GM18526 (cell line): ENCODE data around the gene SP6.

Experiments
- POLR2A ChIP-seq: IDR thresholded peaks from 3 replicates; pipeline ENCODE4 v1.6.1; 2011; ENCODE audit not compliant: insufficient read length; ENCODE audit errors: extremely low read depth

SP6 gene

GRCh38 chr17:47850692-47851573 is at the start of gene SP6:
Gene SP6, minus strand, starts transcription at chr17:47851163. Its CDS starts 2,734 bp downstream, at chr17:47848429.
- TF ChIP-seq POLR2A: no peak

- no peak for TF ChIP-seq POLR2A
These were observed 48.7 kb upstream of the SP6 start for GRCh38 chr17:47899643-47900042.

GRCh38 chr17:47898241-47898640 is 47.3 kb upstream of the SP6 start:
- no peak for TF ChIP-seq POLR2A

- no peak for TF ChIP-seq POLR2A
These were observed 46.6 kb upstream of the SP6 start for GRCh38 chr17:47897561-47897960.

GRCh38 chr17:47896672-47897490 is 45.9 kb upstream of the SP6 start:
- no peak for TF ChIP-seq POLR2A

- peak; percentile 74 for TF ChIP-seq POLR2A
These were observed 45.1 kb upstream of the SP6 start, which contains the start of gene SP2 for GRCh38 chr17:47895856-47896671. Gene SP2, plus strand, starts transcription at chr17:47896236. Its CDS starts 51 bp downstream, at chr17:47896287.

- TF ChIP-seq POLR2A: peak; percentile 88
These were observed 44.4 kb upstream of the SP6 start for GRCh38 chr17:47895347-47895855.

- TF ChIP-seq POLR2A: no peak
These were observed 43.8 kb upstream of the SP6 start for GRCh38 chr17:47894498-47895346.

GRCh38 chr17:47891545-47892088 is 40.7 kb upstream of the SP6 start:
- no peak for TF ChIP-seq POLR2A

- no peak for TF ChIP-seq POLR2A
These were observed 39.0 kb upstream of the SP6 start for GRCh38 chr17:47889734-47890529.

GRCh38 chr17:47888293-47888692 is 37.3 kb upstream of the SP6 start:
- TF ChIP-seq POLR2A: no peak

- no peak for TF ChIP-seq POLR2A
These were observed 34.2 kb upstream of the SP6 start for GRCh38 chr17:47884905-47885730.
